ENCODE measurements around the gene GLIS1.

GLIS1 gene

GRCh38 chr1:53626616-53627015, 112.3 kb downstream of the GLIS1 start:
- H3K4me1 ChIP-seq (ENCODE audit: control insufficient read depth, low read depth, low read length) = no peaks in the 10 kb centered on the region
- no peaks in the 10 kb centered on the region for H3K36me3 ChIP-seq (ENCODE audit: control insufficient read depth, low read depth, low read length)
- no peak overlapping the region for H3K4me3 ChIP-seq (ENCODE audit: low read length)
- H3K27ac ChIP-seq (ENCODE audit: low read length) = no peak overlapping the region
- no peak overlapping the region for H3K9ac ChIP-seq (ENCODE audit: low read length)
- H3K9me3 ChIP-seq (ENCODE audit: control insufficient read depth, low read depth, low read length) = no peaks in the 10 kb centered on the region
- H3K27me3 ChIP-seq (ENCODE audit: control insufficient read depth, insufficient read depth, low read length) = no peaks in the 10 kb centered on the region

GRCh38 chr1:53625766-53626520, 113.0 kb downstream of the GLIS1 start:
- H3K27ac ChIP-seq (ENCODE audit: low read length) = no peak overlapping the region
- H3K9ac ChIP-seq (ENCODE audit: low read length) = no peak overlapping the region
- H3K4me3 ChIP-seq (ENCODE audit: low read length) = no peak overlapping the region
- H3K4me1 ChIP-seq (ENCODE audit: control insufficient read depth, low read depth, low read length) = no peaks in the 10 kb centered on the region
- H3K36me3 ChIP-seq (ENCODE audit: control insufficient read depth, low read depth, low read length) = no peaks in the 10 kb centered on the region
- H3K27me3 ChIP-seq (ENCODE audit: control insufficient read depth, insufficient read depth, low read length) = no peaks in the 10 kb centered on the region
- no peaks in the 10 kb centered on the region for H3K9me3 ChIP-seq (ENCODE audit: control insufficient read depth, low read depth, low read length)

- no peaks in the 10 kb centered on the region for H3K9me3 ChIP-seq (ENCODE audit: control insufficient read depth, low read depth, low read length)
- no peak overlapping the region for H3K9ac ChIP-seq (ENCODE audit: low read length)
- H3K4me3 ChIP-seq (ENCODE audit: low read length) = no peak overlapping the region
- H3K36me3 ChIP-seq (ENCODE audit: control insufficient read depth, low read depth, low read length) = no peaks in the 10 kb centered on the region
- no peaks in the 10 kb centered on the region for H3K4me1 ChIP-seq (ENCODE audit: control insufficient read depth, low read depth, low read length)
- H3K27ac ChIP-seq (ENCODE audit: low read length) = no peak overlapping the region
- no peaks in the 10 kb centered on the region for H3K27me3 ChIP-seq (ENCODE audit: control insufficient read depth, insufficient read depth, low read length)
These were observed 113.9 kb downstream of the GLIS1 start for GRCh38 chr1:53625049-53625448.

GRCh38 chr1:53622531-53622930, 116.4 kb downstream of the GLIS1 start:
- no peak overlapping the region for H3K27ac ChIP-seq (ENCODE audit: low read length)
- H3K9me3 ChIP-seq (ENCODE audit: control insufficient read depth, low read depth, low read length) = no peaks in the 10 kb centered on the region

GRCh38 chr1:53621144-53621543, 117.8 kb downstream of the GLIS1 start:
- no peak overlapping the region for H3K9ac ChIP-seq (ENCODE audit: low read length)
- no peaks in the 10 kb centered on the region for H3K27me3 ChIP-seq (ENCODE audit: control insufficient read depth, insufficient read depth, low read length)
- H3K9me3 ChIP-seq (ENCODE audit: control insufficient read depth, low read depth, low read length) = no peaks in the 10 kb centered on the region
- H3K27ac ChIP-seq (ENCODE audit: low read length) = no peak overlapping the region
- no peak overlapping the region for H3K4me3 ChIP-seq (ENCODE audit: low read length)
- no peaks in the 10 kb centered on the region for H3K36me3 ChIP-seq (ENCODE audit: control insufficient read depth, low read depth, low read length)
- H3K4me1 ChIP-seq (ENCODE audit: control insufficient read depth, low read depth, low read length) = no peaks in the 10 kb centered on the region

More at GRCh38 chr1:53622531-53622930, 116.4 kb downstream of the GLIS1 start:
- no peak overlapping the region for H3K9ac ChIP-seq (ENCODE audit: low read length)
- H3K27me3 ChIP-seq (ENCODE audit: control insufficient read depth, insufficient read depth, low read length) = no peaks in the 10 kb centered on the region
- H3K36me3 ChIP-seq (ENCODE audit: control insufficient read depth, low read depth, low read length) = no peaks in the 10 kb centered on the region
- no peak overlapping the region for H3K4me3 ChIP-seq (ENCODE audit: low read length)
- H3K4me1 ChIP-seq (ENCODE audit: control insufficient read depth, low read depth, low read length) = no peaks in the 10 kb centered on the region

- Histone ChIP-seq H3K9ac (ENCODE audit: low read length) (no peak overlapping the region), H3K27ac (ENCODE audit: low read length) (no peak overlapping the region), H3K9me3 (ENCODE audit: control insufficient read depth, low read depth, low read length) (no peaks in the 10 kb centered on the region), H3K27me3 (ENCODE audit: control insufficient read depth, insufficient read depth, low read length) (no peaks in the 10 kb centered on the region), H3K4me1 (ENCODE audit: control insufficient read depth, low read depth, low read length) (no peaks in the 10 kb centered on the region), H3K4me3 (ENCODE audit: low read length) (no peak overlapping the region), H3K36me3 (ENCODE audit: control insufficient read depth, low read depth, low read length) (no peaks in the 10 kb centered on the region)
These were observed 118.7 kb downstream of the GLIS1 start for GRCh38 chr1:53620061-53620855.

GRCh38 chr1:53619367-53620060, 119.5 kb downstream of the GLIS1 start:
- Histone ChIP-seq H3K27ac (ENCODE audit: low read length) (no peak overlapping the region), H3K9me3 (ENCODE audit: control insufficient read depth, low read depth, low read length) (no peaks in the 10 kb centered on the region), H3K9ac (ENCODE audit: low read length) (no peak overlapping the region), H3K4me1 (ENCODE audit: control insufficient read depth, low read depth, low read length) (peaks cover 1% of the 10 kb centered on the region), H3K36me3 (ENCODE audit: control insufficient read depth, low read depth, low read length) (no peaks in the 10 kb centered on the region), H3K4me3 (ENCODE audit: low read length) (no peak overlapping the region), H3K27me3 (ENCODE audit: control insufficient read depth, insufficient read depth, low read length) (no peaks in the 10 kb centered on the region)

- H3K36me3 ChIP-seq (ENCODE audit: control insufficient read depth, low read depth, low read length) = no peaks in the 10 kb centered on the region
- no peak overlapping the region for H3K4me3 ChIP-seq (ENCODE audit: low read length)
- H3K27me3 ChIP-seq (ENCODE audit: control insufficient read depth, insufficient read depth, low read length) = no peaks in the 10 kb centered on the region
- no peaks in the 10 kb centered on the region for H3K9me3 ChIP-seq (ENCODE audit: control insufficient read depth, low read depth, low read length)
- no peak overlapping the region for H3K9ac ChIP-seq (ENCODE audit: low read length)
- H3K27ac ChIP-seq (ENCODE audit: low read length) = no peak overlapping the region
- peaks cover 7% of the 10 kb centered on the region for H3K4me1 ChIP-seq (ENCODE audit: control insufficient read depth, low read depth, low read length)
These were observed 120.2 kb downstream of the GLIS1 start for GRCh38 chr1:53618500-53619366.

- H3K27me3 ChIP-seq (ENCODE audit: control insufficient read depth, insufficient read depth, low read length) = no peaks in the 10 kb centered on the region
- H3K27ac ChIP-seq (ENCODE audit: low read length) = no peak overlapping the region
- no peaks in the 10 kb centered on the region for H3K9me3 ChIP-seq (ENCODE audit: control insufficient read depth, low read depth, low read length)
- H3K36me3 ChIP-seq (ENCODE audit: control insufficient read depth, low read depth, low read length) = no peaks in the 10 kb centered on the region
- no peak overlapping the region for H3K9ac ChIP-seq (ENCODE audit: low read length)
- no peak overlapping the region for H3K4me3 ChIP-seq (ENCODE audit: low read length)
- peaks cover 9% of the 10 kb centered on the region for H3K4me1 ChIP-seq (ENCODE audit: control insufficient read depth, low read depth, low read length)
These were observed 121.0 kb downstream of the GLIS1 start for GRCh38 chr1:53617851-53618499.

- Histone ChIP-seq H3K27ac (ENCODE audit: low read length) (no peak overlapping the region), H3K27me3 (ENCODE audit: control insufficient read depth, insufficient read depth, low read length) (no peaks in the 10 kb centered on the region), H3K9me3 (ENCODE audit: control insufficient read depth, low read depth, low read length) (no peaks in the 10 kb centered on the region), H3K36me3 (ENCODE audit: control insufficient read depth, low read depth, low read length) (no peaks in the 10 kb centered on the region), H3K4me1 (ENCODE audit: control insufficient read depth, low read depth, low read length) (peaks cover 9% of the 10 kb centered on the region), H3K9ac (ENCODE audit: low read length) (no peak overlapping the region), H3K4me3 (ENCODE audit: low read length) (no peak overlapping the region)
These were observed 121.6 kb downstream of the GLIS1 start for GRCh38 chr1:53617382-53617781.

Data from iPS-18a (cell line).